ENCODE data around the gene SLC22A3. TPM values are rescaled to one million over a fixed set of nuclear protein-coding genes. Genes with fewer than 3 reads are reported as not detected.
"Not testable (repeated sequence)": the region's sequence is repeated elsewhere in the genome, so short reads cannot be mapped to it uniquely, and the experiment has no call there.

The SLC22A3 gene
- total and polyA plus RNA-seq, 2 donors (not counting 1 experiment from before 2014, with no cell fraction given), result under 0.01 to 0.03 TPM

DNA sequence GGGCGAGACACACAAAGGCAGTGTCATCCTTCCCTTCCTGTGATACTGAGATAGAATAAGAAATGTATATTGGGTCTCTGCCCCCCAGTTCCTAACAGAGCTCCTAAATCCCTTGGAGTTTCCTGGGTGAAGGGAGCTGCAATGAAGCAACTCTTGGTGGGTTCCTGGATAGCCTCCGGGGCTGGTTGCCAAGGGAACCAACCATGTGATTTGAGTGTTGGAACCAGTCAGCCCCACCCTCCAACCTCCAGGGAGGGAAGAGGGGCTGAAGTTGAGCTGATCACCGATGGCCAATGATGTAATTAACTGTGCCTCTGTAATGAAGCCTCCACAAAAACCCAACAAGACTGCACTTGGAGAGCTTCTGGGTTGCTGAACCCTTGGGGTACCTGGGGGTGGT lies 116.6 kb downstream of the SLC22A3 start:
- H4K20me1 ChIP-seq (ENCODE audit: control insufficient read depth, extremely low read depth, insufficient read depth, low read length), result no peaks in the 10 kb centered on the region
- no peak overlapping the region for H3K27ac ChIP-seq (ENCODE audit: insufficient read depth, low read length)
- H3K79me2 ChIP-seq (ENCODE audit: control insufficient read depth, insufficient read depth, low read length), result no peaks in the 10 kb centered on the region
- H3K27me3 ChIP-seq (ENCODE audit: control insufficient read depth, insufficient read depth, low read length), result no peaks in the 10 kb centered on the region
- no peak for TF ChIP-seq CTCF (conservative IDR thresholded peaks at IDR 0.05 in 1 of 2, IDR thresholded peaks at IDR 0.05 in 1 of 2; ENCODE audit: low read depth in 1 of 2, low read length in 2 of 2)
- no peak for TF ChIP-seq EZH2 (IDR thresholded peaks at IDR 0.05; ENCODE audit: low read length, missing control alignments)
- H3K9me3 ChIP-seq (ENCODE audit: control insufficient read depth, insufficient read depth, low read depth, low read length), result no peaks in the 10 kb centered on the region
- H3K4me3 ChIP-seq (replicated peaks in 1 of 4; ENCODE audit: control extremely low read depth in 1 of 4, insufficient read depth in 1 of 4, low read depth in 3 of 4, low read length in 4 of 4), result no peak overlapping the region
- no peak overlapping the region for H2AFZ ChIP-seq (ENCODE audit: low read length)
- no peak overlapping the region for H3K9ac ChIP-seq (ENCODE audit: insufficient read depth, low read length)
- peaks cover 5% of the 10 kb centered on the region for H3K4me1 ChIP-seq (ENCODE audit: control insufficient read depth, extremely low read depth, insufficient read depth, low read length)
- no peak for DNase-seq (ENCODE audit: low read depth in 2 of 2)
- no peaks in the 10 kb centered on the region for H3K36me3 ChIP-seq (ENCODE audit: control insufficient read depth, insufficient read depth, low read length)
- no peak overlapping the region for H3K4me2 ChIP-seq (ENCODE audit: extremely low read depth, insufficient read depth, low read length)

GRCh38 chr6:160467261-160467871 lies 119.2 kb downstream of the SLC22A3 start:
- not testable (repeated sequence) for H3K4me3 ChIP-seq (replicated peaks in 1 of 4; ENCODE audit: control extremely low read depth in 1 of 4, insufficient read depth in 1 of 4, low read depth in 3 of 4, low read length in 4 of 4); H3K36me3 ChIP-seq (ENCODE audit: control insufficient read depth, insufficient read depth, low read length); H3K4me1 ChIP-seq (ENCODE audit: control insufficient read depth, extremely low read depth, insufficient read depth, low read length); H3K4me2 ChIP-seq (ENCODE audit: extremely low read depth, insufficient read depth, low read length); H3K9ac ChIP-seq (ENCODE audit: insufficient read depth, low read length); H3K79me2 ChIP-seq (ENCODE audit: control insufficient read depth, insufficient read depth, low read length); DNase-seq (ENCODE audit: low read depth in 2 of 2); H3K27me3 ChIP-seq (ENCODE audit: control insufficient read depth, insufficient read depth, low read length); H2AFZ ChIP-seq (ENCODE audit: low read length); H3K27ac ChIP-seq (ENCODE audit: insufficient read depth, low read length); H3K9me3 ChIP-seq (ENCODE audit: control insufficient read depth, insufficient read depth, low read depth, low read length); H4K20me1 ChIP-seq (ENCODE audit: control insufficient read depth, extremely low read depth, insufficient read depth, low read length)

GRCh38 chr6:160469153-160469552 lies 121.0 kb downstream of the SLC22A3 start:
- Histone ChIP-seq H3K4me3 (replicated peaks in 1 of 4; ENCODE audit: control extremely low read depth in 1 of 4, insufficient read depth in 1 of 4, low read depth in 3 of 4, low read length in 4 of 4) (no peak overlapping the region), H3K9ac (ENCODE audit: insufficient read depth, low read length) (no peak overlapping the region), H3K27me3 (ENCODE audit: control insufficient read depth, insufficient read depth, low read length) (no peaks in the 10 kb centered on the region), H3K79me2 (ENCODE audit: control insufficient read depth, insufficient read depth, low read length) (no peaks in the 10 kb centered on the region), H4K20me1 (ENCODE audit: control insufficient read depth, extremely low read depth, insufficient read depth, low read length) (no peaks in the 10 kb centered on the region), H3K27ac (ENCODE audit: insufficient read depth, low read length) (no peak overlapping the region), H2AFZ (ENCODE audit: low read length) (no peak overlapping the region), H3K4me1 (ENCODE audit: control insufficient read depth, extremely low read depth, insufficient read depth, low read length) (no peaks in the 10 kb centered on the region), H3K9me3 (ENCODE audit: control insufficient read depth, insufficient read depth, low read depth, low read length) (no peaks in the 10 kb centered on the region), H3K4me2 (ENCODE audit: extremely low read depth, insufficient read depth, low read length) (no peak overlapping the region), H3K36me3 (ENCODE audit: control insufficient read depth, insufficient read depth, low read length) (no peaks in the 10 kb centered on the region)
- no peak for TF ChIP-seq EZH2 (IDR thresholded peaks at IDR 0.05; ENCODE audit: low read length, missing control alignments)
- no peak for TF ChIP-seq CTCF (conservative IDR thresholded peaks at IDR 0.05 in 1 of 2, IDR thresholded peaks at IDR 0.05 in 1 of 2; ENCODE audit: low read depth in 1 of 2, low read length in 2 of 2)
- no peak for DNase-seq (ENCODE audit: low read depth in 2 of 2)

DNA sequence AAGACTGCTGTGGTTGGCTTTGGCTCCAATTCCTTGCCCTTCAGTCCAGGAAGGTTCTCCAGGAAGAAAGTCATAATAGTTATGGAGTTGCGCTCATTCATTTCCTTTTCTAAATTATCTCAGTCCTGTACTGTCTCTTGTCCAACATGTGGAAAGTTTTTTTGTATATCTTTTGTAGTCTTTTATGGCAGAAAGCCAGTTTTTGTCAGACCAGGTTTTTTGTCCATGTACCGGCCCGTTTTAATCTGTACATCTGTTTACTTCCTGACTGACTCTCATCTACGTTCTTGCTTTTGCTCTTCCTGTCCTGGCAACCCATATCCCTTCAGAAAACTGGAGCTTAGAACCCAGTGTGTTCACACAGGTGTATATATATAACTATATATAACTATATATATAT lies 127.9 kb downstream of the SLC22A3 start:
- not testable (repeated sequence) for H3K79me2 ChIP-seq (ENCODE audit: control insufficient read depth, insufficient read depth, low read length); H3K4me3 ChIP-seq (replicated peaks in 1 of 4; ENCODE audit: control extremely low read depth in 1 of 4, insufficient read depth in 1 of 4, low read depth in 3 of 4, low read length in 4 of 4); H3K4me2 ChIP-seq (ENCODE audit: extremely low read depth, insufficient read depth, low read length); DNase-seq (ENCODE audit: low read depth in 2 of 2); H3K36me3 ChIP-seq (ENCODE audit: control insufficient read depth, insufficient read depth, low read length); H3K27me3 ChIP-seq (ENCODE audit: control insufficient read depth, insufficient read depth, low read length); H3K27ac ChIP-seq (ENCODE audit: insufficient read depth, low read length); H3K9ac ChIP-seq (ENCODE audit: insufficient read depth, low read length); H4K20me1 ChIP-seq (ENCODE audit: control insufficient read depth, extremely low read depth, insufficient read depth, low read length); H3K4me1 ChIP-seq (ENCODE audit: control insufficient read depth, extremely low read depth, insufficient read depth, low read length); H3K9me3 ChIP-seq (ENCODE audit: control insufficient read depth, insufficient read depth, low read depth, low read length); H2AFZ ChIP-seq (ENCODE audit: low read length)

DNA sequence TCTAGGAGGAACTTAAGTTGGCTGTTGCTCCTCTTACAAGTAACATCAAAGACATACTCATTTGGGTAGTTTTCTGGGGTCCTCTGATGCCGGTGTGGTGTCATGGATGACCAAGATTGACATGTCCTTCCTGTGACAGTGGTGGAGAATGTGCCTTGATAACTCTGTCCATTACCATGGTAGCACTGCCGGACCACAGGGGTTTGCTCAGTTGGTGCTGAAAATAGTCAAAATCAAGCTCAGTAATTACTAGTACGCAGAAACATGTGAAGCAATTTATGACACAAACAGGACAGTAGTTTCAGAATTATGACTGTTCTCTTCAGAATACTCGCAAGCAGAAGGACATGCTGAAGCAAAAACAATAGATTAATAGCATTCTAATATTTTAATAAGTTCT lies 128.9 kb downstream of the SLC22A3 start:
- H4K20me1 ChIP-seq (ENCODE audit: control insufficient read depth, extremely low read depth, insufficient read depth, low read length); H3K4me3 ChIP-seq (replicated peaks in 1 of 4; ENCODE audit: control extremely low read depth in 1 of 4, insufficient read depth in 1 of 4, low read depth in 3 of 4, low read length in 4 of 4); H3K79me2 ChIP-seq (ENCODE audit: control insufficient read depth, insufficient read depth, low read length); H3K4me2 ChIP-seq (ENCODE audit: extremely low read depth, insufficient read depth, low read length); H2AFZ ChIP-seq (ENCODE audit: low read length); DNase-seq (ENCODE audit: low read depth in 2 of 2); H3K9ac ChIP-seq (ENCODE audit: insufficient read depth, low read length); H3K4me1 ChIP-seq (ENCODE audit: control insufficient read depth, extremely low read depth, insufficient read depth, low read length); H3K27me3 ChIP-seq (ENCODE audit: control insufficient read depth, insufficient read depth, low read length); H3K36me3 ChIP-seq (ENCODE audit: control insufficient read depth, insufficient read depth, low read length); H3K9me3 ChIP-seq (ENCODE audit: control insufficient read depth, insufficient read depth, low read depth, low read length); H3K27ac ChIP-seq (ENCODE audit: insufficient read depth, low read length): not testable (repeated sequence)

Measured in fibroblast of lung (primary cell).